HepG2 (cell line): ENCODE measurements around the gene GHR. TPM values are rescaled to one million over a fixed set of nuclear protein-coding genes. Genes with fewer than 3 reads are reported as not detected.

Experiments
- ATAC-seq: fragments of 200-7000 bp; cut with Tn5 transposase; 3 replicates; pipeline ENCODE4 v1.9.1; 2020; ENCODE audit warnings: mild to moderate bottlenecking, moderate library complexity
- BruUV-seq: library from RNA; stranded (reverse); fragments of 400-500 nt; replicated peaks from 2 replicates; lab custom pipeline; 2021; lab: Mats Ljungman, UMichigan
- CTCF ChIA-PET: fragments of 300-600 bp; formaldehyde crosslinking; extraction: SDS; loops from one replicate; lab custom pipeline; 2021; ENCODE audit warnings: low total read pairs, inconsistent platforms, low intra/inter-chr PET ratio; lab: Yijun Ruan, JAX
- POLR2A ChIA-PET: fragments of 350-600 bp; sonication (Branson Sonifier 250); formaldehyde crosslinking; loops from one replicate; lab custom pipeline; 2020; ENCODE audit warnings: antibody characterized with exemption, inconsistent platforms; lab: Yijun Ruan, JAX
- DNase-seq: peaks from one replicate; pipeline ENCODE4 v3.0.0-alpha.2; 2015; ENCODE audit warnings: low spot score
- FAIRE-seq: peaks from 3 replicates; lab custom pipeline; 2011; peaks lifted over from hg19 to GRCh38; lab: Jason Lieb, UNC
- H2AFZ ChIP-seq: one replicate; pipeline ENCODE4 v1.6.1; 2011; ENCODE audit warnings: low read length, inconsistent platforms
- H3K27ac ChIP-seq: fragments of 300-600 bp; 3 replicates; pipeline ENCODE4 v1.8.0; 2011; ENCODE audit warnings: mixed run types, mild to moderate bottlenecking, mixed read lengths, low read length, inconsistent platforms; ENCODE audit not compliant: insufficient read depth; ENCODE audit errors: extremely low read length
- H3K27me3 ChIP-seq, 2 experiments: fragments of 200-600 bp in 1 of 2; 2 replicates in 1 of 2; 3 replicates in 1 of 2; pipeline versions ENCODE4 v1.6.0 to v1.8.0; 2011; ENCODE audit warnings: low read length in 2 of 2, mild to moderate bottlenecking in 2 of 2, moderate library complexity in 2 of 2, inconsistent platforms in 1 of 2; ENCODE audit not compliant: insufficient read depth in 2 of 2, control insufficient read depth in 1 of 2
- H3K36me3 ChIP-seq, 2 experiments: fragments of 200-600 bp in 1 of 2; replicated peaks in 1 of 2; 2 replicates in 1 of 2; 3 replicates in 1 of 2; pipeline versions ENCODE4 v1.5.1 to v1.8.0; 2011; ENCODE audit warnings: low read length in 2 of 2, inconsistent platforms in 1 of 2; ENCODE audit not compliant: insufficient read depth in 2 of 2, control insufficient read depth in 1 of 2
- H3K4me1 ChIP-seq: 2 replicates; pipeline ENCODE4 v1.5.1; 2012; ENCODE audit warnings: low read length, inconsistent platforms; ENCODE audit not compliant: insufficient read depth
- H3K4me2 ChIP-seq: 2 replicates; pipeline ENCODE4 v1.6.0; 2011; ENCODE audit warnings: low read depth, low read length, inconsistent platforms
- H3K4me3 ChIP-seq, 3 experiments: fragments of 200-600 bp in 1 of 3; sonication (generic), shearing (Covaris generic) in 1 of 3; replicated peaks in 1 of 3; 2 replicates each; pipeline ENCODE4 v1.5.1; 2011 to 2016; ENCODE audit warnings: low read length in 3 of 3, inconsistent platforms in 2 of 3, low read depth in 2 of 3, mild to moderate bottlenecking in 2 of 3, control low read depth in 1 of 3, mixed read lengths in 1 of 3; ENCODE audit not compliant: insufficient read depth in 1 of 3
- H3K79me2 ChIP-seq: one replicate; pipeline ENCODE4 v1.6.1; 2011; ENCODE audit warnings: low read length, inconsistent platforms; ENCODE audit not compliant: insufficient read depth
- H3K9ac ChIP-seq: 2 replicates; pipeline ENCODE4 v1.6.0; 2011; ENCODE audit warnings: mild to moderate bottlenecking, low read depth, low read length, inconsistent platforms; ENCODE audit not compliant: insufficient read depth
- H3K9me3 ChIP-seq: 2 replicates; pipeline ENCODE4 v1.5.1; 2012; ENCODE audit warnings: mild to moderate bottlenecking, low read length
- H4K20me1 ChIP-seq: 2 replicates; pipeline ENCODE4 v1.6.0; 2011; ENCODE audit warnings: inconsistent platforms, mild to moderate bottlenecking, low read length, moderate library complexity; ENCODE audit not compliant: insufficient read depth
- ELF3 ChIP-seq: IDR thresholded peaks from 2 replicates; pipeline ENCODE4 v1.6.1; 2016; ENCODE audit warnings: missing genetic modification reagents, missing compliant biosample characterization
- KLF6 ChIP-seq: IDR thresholded peaks from 2 replicates; pipeline ENCODE4 v1.8.0; 2016; ENCODE audit warnings: missing biosample characterization, missing genetic modification reagents
- NCOA1 ChIP-seq: sonication (generic); formaldehyde crosslinking; IDR thresholded peaks from 2 replicates; pipeline ENCODE4 v1.9.0; 2021; ENCODE audit warnings: missing genetic modification reagents
- SMARCC2 ChIP-seq: fragments of 450-650 bp; IDR thresholded peaks from 2 replicates; pipeline ENCODE4 v1.6.1; 2017; ENCODE audit warnings: antibody characterized with exemption, mild to moderate bottlenecking
- SNAPC2 ChIP-seq: sonication (generic); formaldehyde crosslinking; IDR thresholded peaks from 2 replicates; pipeline ENCODE4 v1.8.1; 2022; ENCODE audit warnings: mild to moderate bottlenecking, missing genetic modification reagents
- TBP ChIP-seq: sonication (generic); formaldehyde crosslinking; IDR thresholded peaks from 2 replicates; pipeline ENCODE4 v1.5.0; 2020; ENCODE audit warnings: missing genetic modification reagents
- ZFP1 ChIP-seq: IDR thresholded peaks from 2 replicates; pipeline ENCODE4 v1.6.1; 2016
- ZNF121 ChIP-seq: sonication (generic); formaldehyde crosslinking; IDR thresholded peaks from 2 replicates; pipeline ENCODE4 v1.5.0; 2020; ENCODE audit warnings: mild to moderate bottlenecking, missing genetic modification reagents
- ZNF577 ChIP-seq: sonication (generic); formaldehyde crosslinking; IDR thresholded peaks from 2 replicates; pipeline ENCODE4 v1.4.0; 2020; ENCODE audit warnings: mild to moderate bottlenecking, low read depth, missing genetic modification reagents, borderline replicate concordance
- WGBS: methylation state at CpG from one replicate; pipeline ENCODE4 v1.1.6; 2017; ENCODE audit warnings: low lambda C conversion rate; 5-methylcytosine and 5-hydroxymethylcytosine counted together
- in situ Hi-C: cut with HindIII; loops from 2 replicates; pipeline ENCODE4 v1.10.0; 2017; ENCODE audit warnings: low pct_unique_long_range_greater_than_20kb; ENCODE audit not compliant: extremely low pct_ligation_motif_present
- intact Hi-C: fragments of 100-400 bp; cut with micrococcal nuclease; formaldehyde crosslinking; loops from one replicate; pipeline ENCODE4 v1.10.0; 2022; ENCODE audit not compliant: unreplicated experiment
- polyA plus RNA-seq, 8 experiments: library from polyadenylated mRNA; depleted of rRNA in 3 of 8; stranded (reverse) in 7 of 8; unstranded in 1 of 8; fragments of >200 nt; fragmentation: Illumina TruSeq in 4 of 8; extraction: Trizol in 4 of 8; gene quantifications; 2 replicates each; pipeline versions ENCODE4 v1.2.1 to v1.2.3, GENCODE V29; 2011 to 2016; ENCODE audit warnings: low read depth in 4 of 8, missing spikeins in 1 of 8, mixed read lengths in 1 of 8; ENCODE audit not compliant: insufficient read depth in 1 of 8
- total RNA-seq, 5 experiments: library from RNA; depleted of rRNA; stranded (reverse); fragments of >200 nt; fragmentation: Illumina TruSeq; extraction: Trizol; gene quantifications; 2 replicates each; pipeline ENCODE4 v1.2.3, GENCODE V29; 2016; ENCODE audit warnings: low read depth in 1 of 5
- TF ChIP-seq, protein P1 (sequence below): sonication (generic); formaldehyde crosslinking; IDR thresholded peaks from 2 replicates; pipeline ENCODE4 v1.4.0; 2020; ENCODE audit warnings: missing genetic modification reagents, borderline replicate concordance

The GHR gene
- total and polyA plus RNA-seq, 2 of the 13 experiments (the other 11 are each of a cell fraction or from before 2014, with no cell fraction given): 0.07 TPM; not detected in 1

GRCh38 chr5:42564689-42565356 lies 141.6 kb downstream of the GHR start (continued):
- TF ChIP-seq, protein P1, sequence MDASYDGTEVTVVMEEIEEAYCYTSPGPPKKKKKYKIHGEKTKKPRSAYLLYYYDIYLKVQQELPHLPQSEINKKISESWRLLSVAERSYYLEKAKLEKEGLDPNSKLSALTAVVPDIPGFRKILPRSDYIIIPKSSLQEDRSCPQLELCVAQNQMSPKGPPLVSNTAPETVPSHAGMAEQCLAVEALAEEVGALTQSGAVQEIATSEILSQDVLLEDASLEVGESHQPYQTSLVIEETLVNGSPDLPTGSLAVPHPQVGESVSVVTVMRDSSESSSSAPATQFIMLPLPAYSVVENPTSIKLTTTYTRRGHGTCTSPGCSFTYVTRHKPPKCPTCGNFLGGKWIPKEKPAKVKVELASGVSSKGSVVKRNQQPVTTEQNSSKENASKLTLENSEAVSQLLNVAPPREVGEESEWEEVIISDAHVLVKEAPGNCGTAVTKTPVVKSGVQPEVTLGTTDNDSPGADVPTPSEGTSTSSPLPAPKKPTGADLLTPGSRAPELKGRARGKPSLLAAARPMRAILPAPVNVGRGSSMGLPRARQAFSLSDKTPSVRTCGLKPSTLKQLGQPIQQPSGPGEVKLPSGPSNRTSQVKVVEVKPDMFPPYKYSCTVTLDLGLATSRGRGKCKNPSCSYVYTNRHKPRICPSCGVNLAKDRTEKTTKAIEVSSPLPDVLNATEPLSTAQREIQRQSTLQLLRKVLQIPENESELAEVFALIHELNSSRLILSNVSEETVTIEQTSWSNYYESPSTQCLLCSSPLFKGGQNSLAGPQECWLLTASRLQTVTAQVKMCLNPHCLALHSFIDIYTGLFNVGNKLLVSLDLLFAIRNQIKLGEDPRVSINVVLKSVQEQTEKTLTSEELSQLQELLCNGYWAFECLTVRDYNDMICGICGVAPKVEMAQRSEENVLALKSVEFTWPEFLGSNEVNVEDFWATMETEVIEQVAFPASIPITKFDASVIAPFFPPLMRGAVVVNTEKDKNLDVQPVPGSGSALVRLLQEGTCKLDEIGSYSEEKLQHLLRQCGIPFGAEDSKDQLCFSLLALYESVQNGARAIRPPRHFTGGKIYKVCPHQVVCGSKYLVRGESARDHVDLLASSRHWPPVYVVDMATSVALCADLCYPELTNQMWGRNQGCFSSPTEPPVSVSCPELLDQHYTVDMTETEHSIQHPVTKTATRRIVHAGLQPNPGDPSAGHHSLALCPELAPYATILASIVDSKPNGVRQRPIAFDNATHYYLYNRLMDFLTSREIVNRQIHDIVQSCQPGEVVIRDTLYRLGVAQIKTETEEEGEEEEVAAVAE (CRISPR knock-in tag): no peak
- TF ChIP-seq ELF3: no peak

DNA sequence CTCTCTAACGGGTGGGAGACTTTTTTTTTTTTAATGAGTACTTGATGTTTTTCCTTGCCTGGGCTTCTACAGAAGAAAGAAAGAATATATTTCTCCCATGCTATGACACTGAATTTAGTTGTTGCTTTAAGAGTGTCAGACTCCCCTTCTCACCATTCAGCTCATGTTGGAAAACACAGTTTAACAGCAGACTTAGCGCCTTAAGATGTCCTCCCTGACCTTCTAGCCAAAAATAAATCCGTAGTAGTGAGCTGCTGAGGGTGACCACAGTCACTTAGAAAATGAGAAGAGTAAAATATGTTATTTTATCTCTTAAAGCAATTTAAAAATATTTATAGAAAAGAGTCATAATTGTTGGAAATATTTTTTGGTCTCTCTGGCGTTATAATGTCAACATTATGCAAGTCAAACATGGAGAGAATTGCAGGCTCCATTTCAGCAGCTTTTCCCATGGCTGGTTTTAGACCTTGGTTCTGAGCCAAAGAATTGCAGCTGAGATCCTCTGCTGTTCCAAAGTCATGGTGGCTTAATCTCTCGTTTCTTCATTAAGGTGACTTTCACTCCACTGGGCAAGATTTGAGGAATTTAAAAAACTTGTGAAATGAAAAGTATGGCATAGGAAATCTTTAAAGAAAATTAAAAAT lies 143.5 kb downstream of the GHR start:
- intact Hi-C loops (no loop called here), in situ Hi-C loops (no loop called here)
- Histone ChIP-seq H3K4me2 (no peak overlapping the region), H4K20me1 (no peaks in the 10 kb centered on the region), H3K9ac (no peak overlapping the region), H3K9me3 (no peaks in the 10 kb centered on the region), H3K27ac (no peak overlapping the region), H3K79me2 (no peaks in the 10 kb centered on the region), H3K36me3 (no peaks in the 10 kb centered on the region), H2AFZ (no peak overlapping the region), H3K27me3 (no peaks in the 10 kb centered on the region), H3K4me3 (no peak overlapping the region), H3K4me1 (no peaks in the 10 kb centered on the region)
- no peak for FAIRE-seq
- no peak for DNase-seq
- POLR2A ChIA-PET: no interaction called here
- BruUV-seq: no TSS peak
- no peak for TF ChIP-seq SNAPC2 (CRISPR knock-in tag)
- no peak for TF ChIP-seq ZNF577 (CRISPR knock-in tag)
- TF ChIP-seq ZFP1 (CRISPR knock-in tag): no peak
- no peak for TF ChIP-seq SMARCC2
- TF ChIP-seq KLF6 (CRISPR knock-in tag): no peak
- TF ChIP-seq ZNF121 (CRISPR knock-in tag): no peak
- no peak for TF ChIP-seq NCOA1 (CRISPR knock-in tag)
- no peak for TF ChIP-seq TBP (CRISPR knock-in tag)
- CTCF ChIA-PET: no interaction called here
- WGBS: under 1% methylated on average over 5 of the region's 5 CpGs
- no peak for ATAC-seq
